ENCODE data around the gene SRSF7. TPM values are rescaled to one million over a fixed set of nuclear protein-coding genes. Genes with fewer than 3 reads are reported as not detected.
"Not testable (repeated sequence)": the region's sequence is repeated elsewhere in the genome, so short reads cannot be mapped to it uniquely, and the experiment has no call there.

The SRSF7 gene
- total and polyA plus RNA-seq, 2 donors: 115 to 132 TPM

DNA sequence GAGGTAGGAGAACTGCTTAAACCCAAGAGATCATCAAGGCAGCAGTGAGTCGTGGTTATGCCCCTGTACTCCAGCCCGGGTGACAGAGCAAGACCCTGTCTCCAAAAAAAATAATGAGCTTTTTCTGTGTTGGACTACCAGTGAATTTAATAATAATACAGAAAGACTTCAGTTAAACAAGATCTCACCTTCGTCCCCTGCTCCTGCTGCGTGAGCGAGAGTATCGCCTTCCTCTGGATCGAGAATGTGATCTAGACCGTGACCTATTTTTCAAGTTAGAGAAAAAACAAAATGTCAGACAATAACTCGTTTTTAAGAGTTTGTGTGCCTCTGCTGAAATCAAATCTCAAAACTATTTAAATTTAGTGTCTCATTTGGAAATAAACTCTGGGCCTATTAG lies 2.8 kb downstream of the SRSF7 start:
- Histone ChIP-seq H3K27ac (ENCODE audit: low read depth) (no peak overlapping the region), H3K36me3 (ENCODE audit: insufficient read depth) (peaks cover 8% of the 10 kb centered on the region), H3K4me3 (ENCODE audit: low read depth, low read length) (no peak overlapping the region), H3K4me1 (ENCODE audit: insufficient read depth) (no peaks in the 10 kb centered on the region)
- 89% methylated on average over 9 of the region's 9 CpGs for WGBS
- DNase-seq (ENCODE audit: extremely low spot score): no peak

DNA sequence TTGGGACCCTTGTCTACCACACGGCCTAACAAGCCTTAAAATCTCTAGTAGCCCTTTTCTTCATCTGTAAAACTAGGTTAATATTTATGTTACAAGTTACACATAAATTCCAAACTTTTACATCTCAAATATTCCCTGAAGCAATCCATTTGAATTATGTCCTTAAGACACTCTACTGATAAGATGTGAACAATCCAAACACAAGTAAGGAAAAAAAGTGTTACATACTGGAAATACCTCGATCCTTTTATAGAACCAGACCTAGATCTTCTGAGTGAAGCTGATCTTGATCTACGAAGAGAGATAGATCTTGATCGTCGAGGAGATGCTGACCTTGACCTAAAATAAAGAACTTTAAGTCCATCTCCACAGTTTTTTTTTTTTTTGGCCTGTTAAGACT lies 3.3 kb downstream of the SRSF7 start:
- H3K36me3 ChIP-seq (ENCODE audit: insufficient read depth): peaks cover 8% of the 10 kb centered on the region
- no peak overlapping the region for H3K4me3 ChIP-seq (ENCODE audit: low read depth, low read length)
- no peak for DNase-seq (ENCODE audit: extremely low spot score)
- no peaks in the 10 kb centered on the region for H3K4me1 ChIP-seq (ENCODE audit: insufficient read depth)
- 35% methylated on average over 5 of the region's 5 CpGs for WGBS
- no peak overlapping the region for H3K27ac ChIP-seq (ENCODE audit: low read depth)

DNA sequence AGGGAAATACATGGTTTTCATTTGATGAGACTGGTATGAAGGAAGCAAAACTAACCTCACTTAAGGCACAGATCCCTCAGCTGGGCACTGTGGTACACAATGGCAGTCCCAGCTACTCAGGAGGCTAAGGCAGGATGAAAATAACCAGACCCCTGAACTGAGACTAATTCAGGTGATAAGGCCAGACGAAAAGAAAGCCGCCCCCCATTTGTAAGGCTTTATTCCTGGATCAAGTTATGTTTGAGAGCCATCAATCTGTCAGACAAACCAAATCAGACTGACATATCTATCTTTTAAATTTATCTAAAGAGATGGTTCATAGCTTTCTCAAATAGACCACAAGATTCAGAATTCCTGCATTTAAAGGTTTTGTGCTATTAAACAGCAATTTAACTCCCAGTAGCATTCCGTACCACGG lies 4.1 kb downstream of the SRSF7 start:
- no peaks in the 10 kb centered on the region for H3K4me1 ChIP-seq (ENCODE audit: insufficient read depth)
- WGBS: 58% methylated on average over 4 of the region's 4 CpGs
- no peak overlapping the region for H3K4me3 ChIP-seq (ENCODE audit: low read depth, low read length)
- no peak overlapping the region for H3K27ac ChIP-seq (ENCODE audit: low read depth)
- H3K36me3 ChIP-seq (ENCODE audit: insufficient read depth): peaks cover 10% of the 10 kb centered on the region
- DNase-seq (ENCODE audit: extremely low spot score): no peak

DNA sequence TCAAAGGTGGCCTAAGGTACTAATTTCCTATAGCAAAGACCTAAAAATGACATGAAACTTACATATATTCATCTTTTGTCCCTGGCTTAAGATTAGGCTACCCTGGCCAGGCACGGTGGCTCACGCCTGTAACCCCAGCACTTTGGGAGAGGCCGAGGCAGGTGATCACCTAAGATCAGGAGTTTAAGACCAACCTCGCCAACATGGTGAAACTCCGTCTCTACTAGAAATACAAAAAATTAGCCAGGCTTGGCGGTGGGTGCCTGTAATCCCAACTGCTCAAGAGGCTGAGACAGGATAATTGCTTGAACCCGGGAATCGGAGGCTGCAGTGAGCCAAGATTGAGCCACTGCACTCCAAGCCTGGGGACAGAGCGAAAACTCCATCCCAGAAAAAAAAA lies 5.9 kb downstream of the SRSF7 start:
- no peak for DNase-seq (ENCODE audit: extremely low spot score)
- Histone ChIP-seq H3K36me3 (ENCODE audit: insufficient read depth) (peaks cover 10% of the 10 kb centered on the region), H3K4me3 (ENCODE audit: low read depth, low read length) (no peak overlapping the region), H3K4me1 (ENCODE audit: insufficient read depth) (no peaks in the 10 kb centered on the region), H3K27ac (ENCODE audit: low read depth) (no peak overlapping the region)
- 86% methylated on average over 9 of the region's 9 CpGs for WGBS

DNA sequence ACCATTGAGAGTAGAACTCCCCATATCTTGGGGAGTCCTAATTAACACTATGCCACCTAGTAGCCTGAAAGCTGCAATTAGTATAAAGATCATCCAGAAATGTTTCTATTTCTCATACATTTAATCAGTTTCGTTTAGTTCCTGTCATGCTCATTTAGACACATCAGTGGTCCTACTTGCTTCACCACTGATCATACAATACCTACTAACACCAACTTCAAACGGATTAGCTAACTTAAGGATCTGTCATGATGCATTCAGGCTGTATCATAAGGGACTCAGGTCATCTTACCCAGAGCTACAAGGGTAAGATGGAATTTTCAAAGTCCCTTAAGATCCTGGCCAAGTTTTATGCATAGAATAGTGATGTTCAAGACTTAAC lies 6.8 kb downstream of the SRSF7 start:
- Histone ChIP-seq H3K4me3 (ENCODE audit: low read depth, low read length) (no peak overlapping the region), H3K27ac (ENCODE audit: low read depth) (no peak overlapping the region)

DNA sequence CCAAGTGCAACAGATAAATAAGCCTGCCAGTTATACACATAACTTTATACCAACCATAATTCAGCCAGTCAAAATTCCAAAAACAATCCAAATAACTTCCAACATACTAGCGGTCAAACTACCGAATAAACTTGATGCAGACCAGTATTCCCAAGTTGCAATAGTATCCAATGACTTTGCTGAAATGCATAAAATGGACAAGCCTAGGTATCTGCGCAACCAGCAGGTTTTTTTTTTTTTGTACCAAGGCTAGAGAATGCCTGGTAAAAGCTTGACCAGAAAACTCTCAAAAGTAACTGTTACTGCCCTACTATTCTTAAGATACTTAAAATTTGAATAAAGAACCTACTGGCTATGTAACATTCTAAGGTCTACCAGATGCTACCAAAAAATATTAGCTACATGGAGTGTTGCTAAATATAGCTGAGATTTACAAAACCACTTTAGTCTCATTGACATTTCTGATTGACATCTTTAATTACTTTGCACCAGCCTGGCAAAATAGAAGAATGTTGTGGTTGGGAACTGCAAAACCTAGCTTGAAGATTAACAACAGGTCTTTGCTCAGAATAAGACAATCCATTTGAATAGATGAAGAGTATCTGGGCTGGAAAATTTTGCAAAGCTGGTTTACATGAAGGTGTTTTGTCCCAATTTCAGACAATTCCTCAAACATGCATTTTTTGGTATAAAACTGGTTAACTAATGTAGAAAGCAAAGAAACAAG lies 7.3 kb downstream of the SRSF7 start:
- H3K4me1 ChIP-seq (ENCODE audit: insufficient read depth): no peaks in the 10 kb centered on the region
- DNase-seq (ENCODE audit: extremely low spot score): no peak
- peaks cover 10% of the 10 kb centered on the region for H3K36me3 ChIP-seq (ENCODE audit: insufficient read depth)
- H3K27ac ChIP-seq (ENCODE audit: low read depth): no peak overlapping the region
- WGBS: 78% methylated on average over 3 of the region's 3 CpGs
- no peak overlapping the region for H3K4me3 ChIP-seq (ENCODE audit: low read depth, low read length)

More for the DNA sequence above, 6.8 kb downstream of the SRSF7 start:
- Histone ChIP-seq H3K36me3 (ENCODE audit: insufficient read depth) (peaks cover 10% of the 10 kb centered on the region), H3K4me1 (ENCODE audit: insufficient read depth) (no peaks in the 10 kb centered on the region)
- 47% methylated on average over 2 of the region's 2 CpGs for WGBS
- DNase-seq (ENCODE audit: extremely low spot score): no peak

DNA sequence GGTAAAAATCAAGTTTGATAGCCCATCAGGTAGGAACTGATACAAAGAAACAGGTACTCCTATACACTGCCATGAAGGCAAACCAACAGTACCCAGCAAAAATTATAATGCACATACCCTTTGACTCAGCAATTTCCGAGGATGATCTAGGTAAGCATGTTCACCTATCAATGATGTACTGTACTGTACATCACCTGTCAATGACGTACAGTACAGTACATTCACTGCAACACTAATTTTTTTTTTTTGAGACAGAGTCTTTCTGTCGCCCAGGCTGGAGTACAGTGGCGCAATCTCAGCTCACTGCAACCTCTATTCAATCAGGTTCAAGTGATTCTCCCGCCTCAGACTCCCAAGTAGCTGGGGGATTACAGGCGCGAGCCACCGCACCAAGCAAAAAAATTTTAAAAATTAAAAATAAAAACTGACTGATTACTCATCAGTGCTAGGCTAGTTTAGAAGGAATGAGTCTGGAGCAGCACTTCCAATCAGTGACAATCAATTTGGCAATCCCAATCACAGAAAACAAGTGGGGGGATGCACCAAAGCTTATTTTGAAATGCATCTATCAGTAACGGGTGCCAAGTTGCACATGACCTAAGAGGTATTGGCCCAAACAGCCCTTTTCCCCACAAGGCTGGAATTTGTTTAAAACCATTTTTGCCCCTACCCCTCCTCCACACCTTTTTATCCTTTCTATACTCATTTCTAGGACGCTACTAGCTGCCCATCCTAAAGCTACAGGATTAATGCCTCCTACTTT lies 8.2 kb downstream of the SRSF7 start:
- Histone ChIP-seq H3K36me3 (ENCODE audit: insufficient read depth) (peaks cover 7% of the 10 kb centered on the region), H3K4me1 (ENCODE audit: insufficient read depth) (no peaks in the 10 kb centered on the region), H3K4me3 (ENCODE audit: low read depth, low read length) (no peak overlapping the region), H3K27ac (ENCODE audit: low read depth) (no peak overlapping the region)
- DNase-seq (ENCODE audit: extremely low spot score): no peak
- WGBS: 82% methylated on average over 10 of the region's 10 CpGs

DNA sequence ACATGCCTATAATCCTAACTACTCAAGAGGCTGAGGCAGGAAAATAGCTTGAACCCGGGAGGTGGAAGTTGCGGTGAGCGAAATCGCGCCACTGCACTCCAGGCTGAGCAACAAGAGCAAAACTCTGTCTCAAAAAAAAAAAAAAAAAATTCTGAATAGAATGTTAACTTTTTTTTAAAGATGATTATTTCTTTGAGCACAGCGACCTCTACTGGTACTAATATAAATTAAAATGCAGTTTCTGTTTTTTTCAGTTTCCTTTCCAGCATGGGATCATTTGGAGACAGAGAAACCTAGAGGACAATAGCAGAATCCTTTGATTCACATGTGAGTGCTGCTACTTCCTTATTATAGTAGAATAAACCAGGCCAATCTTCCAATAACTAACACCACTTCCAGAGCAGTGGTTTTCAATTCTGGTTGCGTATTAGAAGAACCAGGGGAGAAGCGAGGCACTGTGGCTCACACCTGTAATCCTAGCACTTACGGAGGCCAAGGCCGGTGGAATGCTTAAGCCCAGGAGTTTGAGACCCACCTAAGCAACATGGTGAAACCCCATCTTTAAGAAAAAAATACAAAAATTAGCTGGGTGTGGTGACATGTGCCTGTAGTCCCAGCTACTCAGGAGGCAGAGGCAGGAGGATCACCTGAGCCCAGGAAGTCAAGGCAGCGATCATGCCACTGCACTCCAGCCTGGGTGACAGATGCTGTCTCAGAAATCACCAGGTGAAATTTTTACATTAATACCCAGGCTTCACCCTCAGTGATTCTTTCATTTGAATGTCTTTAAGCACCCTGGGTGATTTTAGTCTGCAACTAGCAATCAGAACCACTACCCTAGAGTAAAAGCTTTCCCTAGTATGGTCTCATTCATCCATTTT lies 10.1 kb downstream of the SRSF7 start:
- Histone ChIP-seq H3K36me3 (ENCODE audit: insufficient read depth) (peaks cover 2% of the 10 kb centered on the region), H3K27ac (ENCODE audit: low read depth) (no peak overlapping the region), H3K4me1 (ENCODE audit: insufficient read depth) (no peaks in the 10 kb centered on the region), H3K4me3 (ENCODE audit: low read depth, low read length) (no peak overlapping the region)
- no peak for DNase-seq (ENCODE audit: extremely low spot score)
- 70% methylated on average over 11 of the region's 11 CpGs for WGBS

DNA sequence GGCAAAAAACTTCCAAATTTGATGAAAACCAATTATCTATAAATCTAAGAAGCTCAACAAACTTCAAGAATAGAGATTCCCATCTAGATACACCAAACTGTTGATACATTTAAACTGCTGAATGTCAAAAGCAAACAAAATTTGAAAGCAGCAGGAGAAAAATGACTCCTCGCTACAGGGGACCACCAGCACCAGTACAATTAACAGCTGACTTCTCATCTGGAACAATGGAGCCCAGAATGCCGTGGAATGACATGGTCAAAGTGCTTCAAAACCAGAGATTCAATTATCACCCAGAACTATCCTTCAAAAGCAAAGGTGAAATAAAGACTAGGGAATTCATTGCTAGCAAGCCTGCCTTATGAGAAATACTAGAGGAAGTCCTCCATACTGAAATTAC lies 11.6 kb downstream of the SRSF7 start:
- no peak for DNase-seq (ENCODE audit: extremely low spot score)
- Histone ChIP-seq H3K4me3 (ENCODE audit: low read depth, low read length) (no peak overlapping the region), H3K36me3 (ENCODE audit: insufficient read depth) (peaks cover 2% of the 10 kb centered on the region), H3K4me1 (ENCODE audit: insufficient read depth) (peaks cover 1% of the 10 kb centered on the region), H3K27ac (ENCODE audit: low read depth) (no peak overlapping the region)
- WGBS: 96% methylated on average over 2 of the region's 2 CpGs

DNA sequence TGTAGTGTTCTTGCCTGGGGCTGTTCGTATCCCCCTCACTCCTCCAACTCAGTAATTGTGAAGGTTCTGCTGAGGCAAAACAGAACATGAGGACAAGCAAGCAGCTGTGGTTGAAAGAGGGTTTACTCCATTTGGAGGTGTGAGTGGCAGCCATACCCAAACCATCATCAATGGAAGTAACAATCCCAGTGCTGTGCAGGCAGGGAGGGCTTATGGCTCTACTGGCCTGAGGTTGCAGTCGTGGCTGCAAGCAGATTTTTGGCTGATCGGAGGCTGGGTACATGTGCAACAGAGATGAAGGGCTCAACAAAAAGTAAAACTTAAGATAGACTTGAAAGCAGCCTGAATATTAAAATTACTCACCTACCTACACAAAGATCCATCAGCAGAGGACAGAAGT lies 13.2 kb downstream of the SRSF7 start:
- no peak overlapping the region for H3K27ac ChIP-seq (ENCODE audit: low read depth)
- H3K36me3 ChIP-seq (ENCODE audit: insufficient read depth): peaks cover 4% of the 10 kb centered on the region
- H3K4me3 ChIP-seq (ENCODE audit: low read depth, low read length): no peak overlapping the region
- 88% methylated on average over 3 of the region's 3 CpGs for WGBS
- DNase-seq (ENCODE audit: extremely low spot score): no peak
- peaks cover 1% of the 10 kb centered on the region for H3K4me1 ChIP-seq (ENCODE audit: insufficient read depth)

DNA sequence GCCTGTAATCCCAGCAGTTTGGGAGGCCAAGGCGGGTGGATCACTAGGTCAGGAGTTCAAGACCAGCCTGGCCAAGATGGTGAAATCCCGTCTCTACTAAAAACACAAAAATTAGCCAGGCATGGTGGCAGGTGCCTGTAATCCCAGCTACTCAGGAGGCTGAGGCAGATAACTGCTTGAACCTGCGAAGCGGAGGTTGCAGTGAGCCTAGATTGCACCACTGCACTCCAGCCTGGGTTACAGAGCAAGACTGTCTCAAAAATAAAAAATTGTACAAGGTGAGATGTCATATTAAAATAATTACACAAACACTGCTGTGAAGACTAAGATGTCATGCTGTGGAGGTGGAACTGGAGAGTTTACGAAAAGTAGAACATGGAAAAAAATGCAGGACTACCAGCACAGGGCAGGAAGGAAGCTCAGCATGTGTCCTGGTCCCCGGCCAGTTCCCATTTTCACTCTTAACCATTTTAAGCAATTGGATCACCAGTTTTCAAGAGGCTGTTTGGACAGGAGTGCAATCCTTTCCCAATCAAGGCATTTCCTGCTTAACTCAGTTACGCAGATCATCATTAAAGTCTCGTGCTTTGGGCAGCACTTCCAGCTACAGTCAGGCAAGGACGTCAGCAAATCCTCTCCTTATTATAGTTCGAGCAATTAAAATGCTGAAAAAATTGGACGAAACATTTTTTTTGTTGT lies 14.0 kb downstream of the SRSF7 start:
- H3K4me3 ChIP-seq (ENCODE audit: low read depth, low read length); H3K27ac ChIP-seq (ENCODE audit: low read depth); DNase-seq (ENCODE audit: extremely low spot score); H3K4me1 ChIP-seq (ENCODE audit: insufficient read depth); H3K36me3 ChIP-seq (ENCODE audit: insufficient read depth): not testable (repeated sequence)
- 81% methylated on average over 11 of the region's 11 CpGs for WGBS

DNA sequence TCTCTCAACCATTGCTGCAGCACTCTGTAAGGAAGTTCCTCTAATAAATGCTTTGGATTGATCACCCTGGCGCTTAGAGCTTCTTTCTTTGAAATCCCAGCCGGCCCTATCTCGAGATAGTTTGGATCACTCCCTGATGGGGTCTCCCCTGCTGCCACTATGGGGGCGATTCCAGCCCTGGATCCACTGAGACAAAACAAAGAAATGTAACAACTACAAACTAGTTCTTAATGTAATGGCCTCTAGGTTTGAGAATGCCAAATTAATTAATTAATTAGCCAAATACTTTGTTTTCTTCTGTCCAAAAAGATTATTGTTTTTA lies 15.2 kb downstream of the SRSF7 start:
- WGBS: 92% methylated on average over 4 of the region's 4 CpGs
- DNase-seq (ENCODE audit: extremely low spot score): no peak

DNA sequence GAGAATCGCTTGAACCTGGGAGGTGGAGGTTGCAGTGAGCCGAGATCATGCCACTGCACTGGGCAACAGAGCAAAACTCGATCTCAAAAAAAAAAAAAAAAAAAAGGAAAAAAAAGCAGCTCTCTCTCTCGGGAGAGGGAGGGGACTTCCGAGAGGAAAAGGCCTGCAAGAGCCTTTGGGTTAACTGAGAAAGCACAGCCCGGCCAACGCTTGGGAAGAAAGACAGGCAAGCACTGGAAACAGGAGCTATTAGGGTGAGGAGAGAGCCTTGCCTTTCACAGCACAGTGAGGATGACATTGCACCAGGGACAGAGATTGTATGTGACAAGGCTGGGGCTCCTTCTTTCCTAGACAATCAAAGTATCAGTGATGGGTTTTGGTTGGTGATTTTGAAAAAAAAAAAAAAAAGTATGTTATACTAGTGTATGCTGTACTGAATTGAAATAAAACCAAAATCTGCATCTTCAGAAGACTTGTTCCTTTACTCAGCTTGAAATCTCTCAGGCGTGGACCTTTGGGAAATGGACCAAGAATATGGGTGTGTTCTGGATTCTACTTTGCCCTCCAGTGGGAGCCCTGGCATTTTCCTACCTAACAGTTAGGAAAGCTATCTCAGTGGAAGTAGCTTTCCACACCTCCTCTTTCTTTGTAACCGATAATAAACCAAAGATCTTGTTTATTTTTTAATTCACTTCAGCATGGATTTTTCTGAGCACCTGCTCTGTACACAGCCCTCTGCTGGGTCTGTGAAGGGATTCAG lies 16.7 kb downstream of the SRSF7 start:
- no peak for DNase-seq (ENCODE audit: extremely low spot score)
- H3K4me1 ChIP-seq (ENCODE audit: insufficient read depth): peaks cover 1% of the 10 kb centered on the region
- WGBS: 70% methylated on average over 9 of the region's 9 CpGs
- H3K4me3 ChIP-seq (ENCODE audit: low read depth, low read length): no peak overlapping the region
- no peak overlapping the region for H3K27ac ChIP-seq (ENCODE audit: low read depth)
- peaks cover 2% of the 10 kb centered on the region for H3K36me3 ChIP-seq (ENCODE audit: insufficient read depth)

More for the DNA sequence above, 15.2 kb downstream of the SRSF7 start:
- Histone ChIP-seq H3K36me3 (ENCODE audit: insufficient read depth) (peaks cover 2% of the 10 kb centered on the region), H3K4me3 (ENCODE audit: low read depth, low read length) (no peak overlapping the region), H3K27ac (ENCODE audit: low read depth) (no peak overlapping the region), H3K4me1 (ENCODE audit: insufficient read depth) (peaks cover 1% of the 10 kb centered on the region)
